ENCODE results near the gene PPARD. TPM values are rescaled to one million over a fixed set of nuclear protein-coding genes. Genes with fewer than 3 reads are reported as not detected.

The PPARD gene
- total and polyA plus RNA-seq, 8 donors = 2.6 to 34.6 (median 17.9) TPM

DNA sequence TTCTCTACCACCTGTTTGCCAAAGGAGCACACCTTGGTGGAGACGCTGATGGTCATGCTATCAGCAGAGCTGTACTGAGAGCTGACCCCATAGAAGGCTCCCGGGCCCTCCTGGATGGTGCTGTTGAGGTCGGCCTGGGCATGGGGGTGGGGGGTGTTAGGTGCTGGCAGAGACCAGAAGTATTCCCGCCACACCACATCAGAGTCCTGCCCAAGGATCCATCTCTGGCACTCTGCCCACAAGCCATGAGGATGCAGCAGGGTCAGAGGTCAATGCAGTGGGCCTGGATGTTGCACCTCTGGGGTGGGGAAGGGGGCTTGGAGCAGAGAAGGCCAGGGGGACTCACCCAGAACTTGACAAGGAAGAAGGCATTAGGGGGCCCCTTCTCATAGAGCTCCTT lies 133.2 kb downstream of the PPARD start:
- Histone ChIP-seq H3K27me3 (no peaks in the 10 kb centered on the region), H3K9me3 (no peaks in the 10 kb centered on the region), H3K4me3 (no peak overlapping the region), H3K4me1 (peaks cover 5 to 28% (median 19%) of the 10 kb centered on the region in 4 donors), H3K36me3 (peaks cover 36 to 100% (median 97%) of the 10 kb centered on the region in 4 donors), H3K27ac (no peak overlapping the region)
- no peak for TF ChIP-seq POLR2AphosphoS5 (IDR thresholded peaks at IDR 0.05)
- TF ChIP-seq, protein P1, sequence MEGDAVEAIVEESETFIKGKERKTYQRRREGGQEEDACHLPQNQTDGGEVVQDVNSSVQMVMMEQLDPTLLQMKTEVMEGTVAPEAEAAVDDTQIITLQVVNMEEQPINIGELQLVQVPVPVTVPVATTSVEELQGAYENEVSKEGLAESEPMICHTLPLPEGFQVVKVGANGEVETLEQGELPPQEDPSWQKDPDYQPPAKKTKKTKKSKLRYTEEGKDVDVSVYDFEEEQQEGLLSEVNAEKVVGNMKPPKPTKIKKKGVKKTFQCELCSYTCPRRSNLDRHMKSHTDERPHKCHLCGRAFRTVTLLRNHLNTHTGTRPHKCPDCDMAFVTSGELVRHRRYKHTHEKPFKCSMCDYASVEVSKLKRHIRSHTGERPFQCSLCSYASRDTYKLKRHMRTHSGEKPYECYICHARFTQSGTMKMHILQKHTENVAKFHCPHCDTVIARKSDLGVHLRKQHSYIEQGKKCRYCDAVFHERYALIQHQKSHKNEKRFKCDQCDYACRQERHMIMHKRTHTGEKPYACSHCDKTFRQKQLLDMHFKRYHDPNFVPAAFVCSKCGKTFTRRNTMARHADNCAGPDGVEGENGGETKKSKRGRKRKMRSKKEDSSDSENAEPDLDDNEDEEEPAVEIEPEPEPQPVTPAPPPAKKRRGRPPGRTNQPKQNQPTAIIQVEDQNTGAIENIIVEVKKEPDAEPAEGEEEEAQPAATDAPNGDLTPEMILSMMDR (IDR thresholded peaks at IDR 0.05) = no peak
- no peak for TF ChIP-seq EP300 (IDR thresholded peaks at IDR 0.05)
- 72 to 87% (median 77%) methylated on average over 2 to 4 of the region's 4 CpGs for WGBS, 5 donors
- no peak for DNase-seq
- intact Hi-C loops (cut with DNase I; ENCODE audit: low total_unique reads) = no loop called here

DNA sequence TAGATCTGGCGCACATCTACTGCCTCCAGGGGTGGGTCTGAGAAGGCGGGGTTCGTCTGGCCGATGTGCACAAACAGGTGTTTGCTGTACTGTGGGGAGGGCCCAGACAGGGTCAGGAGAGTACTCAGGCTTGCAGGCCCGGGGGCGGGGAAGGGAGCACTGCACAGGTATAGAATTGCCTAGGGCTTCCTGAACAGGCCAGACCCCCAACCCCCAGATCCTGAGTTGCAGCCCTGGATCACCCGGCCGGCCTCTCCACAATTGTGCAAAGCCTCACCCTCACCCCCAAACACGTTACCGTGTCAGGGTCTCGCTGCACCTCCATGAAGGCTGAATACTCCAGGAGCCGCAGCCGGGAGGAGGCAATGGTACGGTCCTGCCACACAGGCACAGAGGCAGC lies 133.6 kb downstream of the PPARD start:
- H3K4me3 ChIP-seq = no peak overlapping the region
- no peak overlapping the region for H3K27ac ChIP-seq
- peaks cover 34 to 100% (median 94%) of the 10 kb centered on the region in 4 donors for H3K36me3 ChIP-seq
- intact Hi-C loops (cut with DNase I; ENCODE audit: low total_unique reads) = no loop called here
- 61 to 81% (median 73%) methylated on average over 7 to 14 of the region's 14 CpGs for WGBS, 5 donors
- H3K9me3 ChIP-seq = no peaks in the 10 kb centered on the region
- no peak for TF ChIP-seq POLR2A (IDR thresholded peaks at IDR 0.05)
- H3K27me3 ChIP-seq = no peaks in the 10 kb centered on the region
- H3K4me1 ChIP-seq = peaks cover under 1 to 24% (median 16%) of the 10 kb centered on the region in 4 donors
- DNase-seq = no peak

DNA sequence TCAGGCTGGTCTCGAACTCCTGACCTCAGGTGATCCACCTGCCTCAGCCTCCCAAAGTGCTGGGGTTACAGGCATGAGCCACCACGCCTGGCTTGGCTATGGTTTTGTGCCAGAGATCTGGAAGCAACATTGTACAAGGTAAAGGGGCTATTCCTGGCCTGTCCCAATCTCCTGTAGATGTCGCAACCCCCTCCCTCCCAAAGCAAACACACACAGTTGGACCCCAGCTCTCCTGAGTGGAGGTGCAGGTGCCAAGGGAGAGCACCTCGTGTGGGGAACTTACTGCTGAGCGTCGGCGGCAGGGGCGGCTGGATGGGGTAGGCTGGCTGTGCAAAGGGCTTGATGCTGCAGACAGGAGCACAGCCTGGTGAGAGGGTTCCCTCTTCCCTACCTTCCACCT lies 134.7 kb downstream of the PPARD start:
- Histone ChIP-seq H3K4me1 (peaks cover 0 to 15% (median 11%) of the 10 kb centered on the region in 4 donors), H3K27ac (no peak overlapping the region), H3K27me3 (no peaks in the 10 kb centered on the region), H3K4me3 (no peak overlapping the region), H3K9me3 (no peaks in the 10 kb centered on the region), H3K36me3 (peaks cover 29 to 96% (median 86%) of the 10 kb centered on the region in 4 donors)
- intact Hi-C loops (cut with DNase I; ENCODE audit: low total_unique reads) = no loop called here
- TF ChIP-seq EP300 (IDR thresholded peaks at IDR 0.05) (no peak), POLR2AphosphoS5 (IDR thresholded peaks at IDR 0.05) (no peak), POLR2A (IDR thresholded peaks at IDR 0.05) (no peak)
- TF ChIP-seq, protein P1 (IDR thresholded peaks at IDR 0.05) = no peak
- WGBS, 5 donors = 66 to 90% (median 82%) methylated on average over 3 to 8 of the region's 8 CpGs
- DNase-seq = no peak

Small RNAs within 50 kb of the gene (small RNA-seq; reads per million reads assigned to genes)
- gene MIR7111 = 0 reads per million in 4 donors

Other genes starting within 250 kb of the PPARD start
- under 1 TPM in 1 of 5 donors, not detected in 4; 0.73 TPM for gene TCP11, start 201.2 kb upstream of the PPARD start, total RNA-seq
- under 1 TPM in 1 of 3 donors, not detected in 2; 0.25 TPM for gene TCP11, start 201.2 kb upstream of the PPARD start, polyA plus RNA-seq
- gene SCUBE3, start 128.6 kb upstream of the PPARD start, total RNA-seq = 1 to 10 TPM in 2 of 5 donors, under 1 TPM in 2, not detected in 1; 0.29 to 2.3 (median 0.77) TPM
- under 1 TPM; 0.15 to 0.31 (median 0.23) TPM for gene SCUBE3, start 128.6 kb upstream of the PPARD start, polyA plus RNA-seq
- 10 to 100 TPM; 15.1 to 92.0 (median 38.2) TPM for gene ZNF76, start 82.8 kb upstream of the PPARD start, total RNA-seq
- 10 to 100 TPM; 19.4 to 23.8 (median 23.2) TPM for gene ZNF76, start 82.8 kb upstream of the PPARD start, polyA plus RNA-seq
- 10 to 100 TPM in 4 of 5 donors, 1 to 10 TPM in 1; 4.9 to 35.3 (median 14.9) TPM for gene DEF6, start 44.7 kb upstream of the PPARD start, total RNA-seq
- 10 to 100 TPM; 15.2 to 32.8 (median 17.7) TPM for gene DEF6, start 44.7 kb upstream of the PPARD start, polyA plus RNA-seq
- 1 to 10 TPM; 1.3 to 8.3 (median 3.5) TPM for gene FANCE, start 109.8 kb downstream of the PPARD start, total RNA-seq
- gene FANCE, start 109.8 kb downstream of the PPARD start, polyA plus RNA-seq = 1 to 10 TPM; 3.1 to 4.9 (median 3.2) TPM
- 1,000 to 10,000 TPM in 3 of 5 donors, 100 to 1,000 TPM in 2; 584 to 2,035 (median 1,370) TPM for gene RPL10A, start 125.8 kb downstream of the PPARD start, total RNA-seq
- 1,000 to 10,000 TPM; 1,897 to 2,710 (median 2,028) TPM for gene RPL10A, start 125.8 kb downstream of the PPARD start, polyA plus RNA-seq
- gene TEAD3, start 154.5 kb downstream of the PPARD start, total RNA-seq = 10 to 100 TPM; 13.0 to 49.1 (median 19.1) TPM
- 10 to 100 TPM; 18.4 to 31.0 (median 18.6) TPM for gene TEAD3, start 154.5 kb downstream of the PPARD start, polyA plus RNA-seq
- gene TULP1, start 170.3 kb downstream of the PPARD start, total RNA-seq = not detected
- gene TULP1, start 170.3 kb downstream of the PPARD start, polyA plus RNA-seq = under 1 TPM in 1 of 3 donors, not detected in 2; 0.05 TPM